Measurements from ENCODE around the gene LPAR5. TPM values are rescaled to one million over a fixed set of nuclear protein-coding genes. Genes with fewer than 3 reads are reported as not detected.

The LPAR5 gene
- polyA plus RNA-seq, 3 donors from 2014 or later: 9.6 to 36.1 (median 11.6) TPM

- peak overlapping the region; percentile 90 to 99 (median 93) for H3K4me3 Mint-ChIP-seq
- DNase-seq: no peak
- peaks cover 73 to 74% of the 10 kb centered on the region in 2 donors for H3K4me1 Mint-ChIP-seq
- H3K27ac Mint-ChIP-seq: peak overlapping the region; percentile 97 to 100 (median 99)
- peaks cover 3 to 12% (median 4%) of the 10 kb centered on the region in 3 donors for H3K27me3 Mint-ChIP-seq (ENCODE audit: low read depth in 3 of 3)
- H3K36me3 Mint-ChIP-seq: peaks cover 0 to 4% (median 0%) of the 10 kb centered on the region in 3 donors
- no peaks in the 10 kb centered on the region for H3K9me3 Mint-ChIP-seq
Observed at GRCh38 chr12:6630736-6631135, 5.0 kb downstream of the LPAR5 start.

- H3K36me3 Mint-ChIP-seq: peaks cover 0 to 4% (median 0%) of the 10 kb centered on the region in 3 donors
- H3K9me3 Mint-ChIP-seq: no peaks in the 10 kb centered on the region
- peak overlapping the region; percentile 78 to 92 (median 86) for H3K4me3 Mint-ChIP-seq
- peak; percentile 31 to 43 (median 33) for DNase-seq
- peaks cover 48 to 50% of the 10 kb centered on the region in 2 donors for H3K4me1 Mint-ChIP-seq
- H3K27me3 Mint-ChIP-seq (ENCODE audit: low read depth in 3 of 3): peaks cover 3 to 9% (median 4%) of the 10 kb centered on the region in 3 donors
- peak overlapping the region; percentile 70 to 93 (median 86) for H3K27ac Mint-ChIP-seq
Observed at GRCh38 chr12:6627616-6628015, 8.1 kb downstream of the LPAR5 start.

DNA sequence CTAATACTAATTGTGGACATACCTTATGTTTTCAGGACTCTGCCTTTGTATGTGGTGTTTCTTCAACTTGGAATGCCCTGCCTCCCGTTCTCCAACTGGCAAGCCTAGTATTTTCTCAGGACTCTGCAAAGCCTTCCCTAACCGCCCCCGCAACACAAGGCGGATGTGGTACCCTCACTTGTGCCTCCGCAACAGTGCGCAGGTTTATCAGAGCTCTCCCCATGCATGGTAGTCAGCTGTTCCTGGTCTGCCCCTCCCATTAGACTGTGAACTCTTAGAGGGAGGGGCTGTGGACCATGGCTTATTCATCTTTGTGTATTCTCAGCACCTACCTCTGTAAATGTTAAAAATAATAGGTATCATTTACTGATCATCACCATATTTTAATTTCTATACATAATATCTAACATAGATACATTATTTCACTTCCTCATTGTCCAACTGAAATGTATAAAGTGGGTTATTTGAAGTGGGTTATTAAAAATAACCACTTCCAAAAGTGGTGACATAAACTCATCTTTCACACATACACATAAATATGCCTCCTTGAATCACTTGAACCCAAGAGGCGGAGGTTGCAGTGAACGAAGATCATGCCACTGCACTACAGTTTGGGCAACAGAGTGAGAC lies 9.0 kb downstream of the LPAR5 start:
- DNase-seq: no peak
- H3K27me3 Mint-ChIP-seq (ENCODE audit: low read depth in 3 of 3): peaks cover 0 to 6% (median 3%) of the 10 kb centered on the region in 3 donors
- peak overlapping the region; percentile 53 to 92 (median 86) for H3K4me3 Mint-ChIP-seq
- peaks cover 40 to 41% of the 10 kb centered on the region in 2 donors for H3K4me1 Mint-ChIP-seq
- no peaks in the 10 kb centered on the region for H3K9me3 Mint-ChIP-seq
- H3K36me3 Mint-ChIP-seq: peaks cover 0 to 4% (median 0%) of the 10 kb centered on the region in 3 donors
- H3K27ac Mint-ChIP-seq: peak overlapping the region; percentile 47 to 89 (median 77)

GRCh38 chr12:6620885-6621274 lies 14.9 kb downstream of the LPAR5 start:
- peak overlapping the region in 3 of 5 donors; percentile 46 to 63 (median 51) for H3K4me3 Mint-ChIP-seq
- peaks cover 24 to 25% of the 10 kb centered on the region in 2 donors for H3K4me1 Mint-ChIP-seq
- no peaks in the 10 kb centered on the region for H3K9me3 Mint-ChIP-seq
- H3K27ac Mint-ChIP-seq: peak overlapping the region in 5 of 6 donors; percentile 28 to 80 (median 64)
- DNase-seq: no peak
- H3K27me3 Mint-ChIP-seq (ENCODE audit: low read depth in 3 of 3): peaks cover 0 to 10% (median 2%) of the 10 kb centered on the region in 3 donors
- peaks cover 5 to 10% (median 10%) of the 10 kb centered on the region in 3 donors for H3K36me3 Mint-ChIP-seq

- DNase-seq: peak; percentile 49 to 58 (median 52)
- H3K27ac Mint-ChIP-seq: no peak overlapping the region
- peaks cover 5 to 10% (median 10%) of the 10 kb centered on the region in 3 donors for H3K36me3 Mint-ChIP-seq
- H3K9me3 Mint-ChIP-seq: no peaks in the 10 kb centered on the region
- peaks cover 0 to 11% (median 2%) of the 10 kb centered on the region in 3 donors for H3K27me3 Mint-ChIP-seq (ENCODE audit: low read depth in 3 of 3)
- peaks cover 24 to 25% of the 10 kb centered on the region in 2 donors for H3K4me1 Mint-ChIP-seq
- H3K4me3 Mint-ChIP-seq: peak overlapping the region in 2 of 5 donors; percentile 46 to 63
Observed at GRCh38 chr12:6620137-6620884, 15.4 kb downstream of the LPAR5 start.

DNA sequence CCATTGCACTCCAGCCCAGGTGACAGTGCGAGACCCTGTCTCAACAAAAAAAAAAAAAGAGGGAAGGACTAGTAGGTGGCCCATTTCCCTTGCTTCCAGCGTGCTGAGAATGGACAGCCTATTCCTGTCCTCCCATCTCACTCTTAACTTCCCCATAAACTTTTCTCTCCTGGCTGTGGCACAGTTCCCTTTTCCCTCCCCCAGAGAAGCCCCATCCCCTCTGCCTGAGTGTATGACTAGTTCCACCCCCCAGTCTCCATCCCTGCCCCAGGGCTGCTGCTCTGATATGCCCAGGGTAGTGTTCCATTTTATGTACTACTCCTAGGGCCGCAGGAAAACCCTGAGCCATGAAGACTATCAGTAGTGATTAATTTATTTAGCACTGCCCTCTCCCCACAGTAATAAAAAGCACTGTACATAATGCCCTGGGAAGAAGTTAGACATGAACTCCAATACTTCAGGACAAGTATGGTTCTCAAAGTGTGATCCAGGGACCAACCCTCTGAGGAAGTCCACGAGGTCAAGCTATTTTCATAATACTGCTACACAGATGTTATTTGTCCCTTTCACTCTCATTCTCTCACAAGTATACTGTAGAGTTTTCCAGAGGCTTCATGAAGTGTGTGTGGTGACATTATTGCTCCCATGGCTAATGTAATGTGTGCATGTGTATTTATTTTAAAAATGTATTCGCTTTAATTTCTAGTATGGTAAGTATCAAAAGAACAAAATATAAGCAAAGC lies 17.1 kb downstream of the LPAR5 start:
- H3K4me1 Mint-ChIP-seq: peaks cover 34 to 36% of the 10 kb centered on the region in 2 donors

GRCh38 chr12:6615802-6616201 lies 20.0 kb downstream of the LPAR5 start:
- no peak overlapping the region for H3K4me3 Mint-ChIP-seq
- H3K27me3 Mint-ChIP-seq (ENCODE audit: low read depth in 3 of 3): peaks cover 7 to 19% (median 13%) of the 10 kb centered on the region in 3 donors
- peaks cover 5 to 10% (median 5%) of the 10 kb centered on the region in 3 donors for H3K36me3 Mint-ChIP-seq
- H3K9me3 Mint-ChIP-seq: no peaks in the 10 kb centered on the region
- peaks cover 49 to 54% of the 10 kb centered on the region in 2 donors for H3K4me1 Mint-ChIP-seq
- no peak for DNase-seq
- H3K27ac Mint-ChIP-seq: peak overlapping the region; percentile 54 to 90 (median 78)

More for the DNA sequence above, 17.1 kb downstream of the LPAR5 start:
- Mint-ChIP-seq H3K36me3 (peaks cover 5 to 10% (median 10%) of the 10 kb centered on the region in 3 donors), H3K4me3 (peak overlapping the region in 1 of 5 donors; percentile 12), H3K9me3 (no peaks in the 10 kb centered on the region), H3K27me3 (ENCODE audit: low read depth in 3 of 3) (peaks cover 3 to 14% (median 5%) of the 10 kb centered on the region in 3 donors), H3K27ac (peak overlapping the region; percentile 47 to 68 (median 56))
- no peak for DNase-seq

DNA sequence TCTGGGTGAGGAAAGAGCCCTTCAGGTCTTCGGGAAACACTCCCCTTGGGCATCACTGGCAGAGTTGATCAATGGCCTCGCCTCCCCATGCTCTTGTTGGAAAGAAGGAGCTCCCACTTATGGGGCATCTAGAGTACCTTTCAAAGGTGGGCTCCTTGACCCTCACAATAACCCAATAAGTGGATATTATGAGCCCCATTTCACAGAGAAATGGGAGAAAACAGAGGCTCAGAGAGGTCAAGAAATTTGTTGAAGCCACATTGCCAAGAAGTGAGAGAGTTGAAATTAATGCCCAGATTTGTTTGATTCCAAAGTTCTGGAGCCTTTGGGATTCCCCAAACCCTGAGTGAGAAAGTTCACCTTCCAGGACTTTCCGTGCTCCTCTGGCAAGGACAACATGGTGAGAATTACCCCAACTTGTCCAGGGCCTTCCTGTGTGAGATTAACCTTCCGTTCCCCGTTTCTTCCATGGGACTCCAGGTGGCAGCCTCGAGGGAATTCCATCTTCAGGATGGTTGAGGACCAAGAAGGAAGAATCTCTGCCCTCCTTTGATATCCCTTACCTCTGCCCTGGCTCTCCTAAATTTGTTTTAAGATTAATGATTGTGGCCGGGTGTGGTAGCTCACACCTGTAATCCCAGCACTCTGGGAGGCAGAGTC lies 21.1 kb downstream of the LPAR5 start:
- H3K9me3 Mint-ChIP-seq: no peaks in the 10 kb centered on the region
- H3K36me3 Mint-ChIP-seq: peaks cover 4 to 7% (median 5%) of the 10 kb centered on the region in 3 donors
- H3K27me3 Mint-ChIP-seq (ENCODE audit: low read depth in 3 of 3): peaks cover 7 to 21% (median 13%) of the 10 kb centered on the region in 3 donors
- no peak for DNase-seq
- H3K27ac Mint-ChIP-seq: peak overlapping the region; percentile 84 to 97 (median 91)
- peaks cover 48 to 54% of the 10 kb centered on the region in 2 donors for H3K4me1 Mint-ChIP-seq
- H3K4me3 Mint-ChIP-seq: peak overlapping the region in 4 of 5 donors; percentile 51 to 73 (median 59)

DNA sequence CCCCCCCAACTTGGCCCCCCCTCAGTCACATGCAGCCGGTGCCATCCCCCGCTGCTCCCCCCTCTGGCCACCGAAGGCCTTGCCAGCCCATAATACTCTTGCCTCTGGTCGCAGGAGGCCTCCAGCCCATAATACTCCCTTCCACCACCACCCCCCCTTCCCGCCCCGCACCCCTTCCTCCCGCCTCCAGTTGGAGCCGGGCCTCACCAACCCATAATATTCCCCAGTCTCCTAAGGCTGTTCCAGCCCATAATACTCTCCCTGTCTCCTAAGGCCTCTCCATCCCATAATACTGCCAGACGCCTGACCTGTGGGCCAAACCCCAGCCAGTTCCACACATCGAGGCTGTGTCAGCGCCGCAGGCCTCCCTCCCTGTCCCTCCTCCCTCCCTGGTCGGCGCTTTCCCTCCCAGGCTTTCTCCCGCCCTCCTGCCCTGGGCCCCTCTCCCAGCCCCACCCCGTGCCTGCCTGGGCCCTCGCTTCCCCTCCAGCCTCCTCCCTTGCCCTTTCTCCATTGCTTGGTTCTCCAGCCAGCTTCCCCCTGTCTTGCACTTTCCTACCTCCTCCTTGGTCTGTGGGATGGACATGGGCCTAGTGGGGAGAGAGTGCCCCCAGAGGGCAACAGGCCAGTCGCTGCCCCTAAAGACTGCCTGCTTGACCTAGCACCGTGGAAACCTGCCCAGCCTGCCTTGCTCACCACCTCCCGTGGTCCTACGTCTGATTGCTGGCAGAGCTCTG lies 21.8 kb downstream of the LPAR5 start:
- Mint-ChIP-seq H3K36me3 (peaks cover under 1 to 3% (median under 1%) of the 10 kb centered on the region in 3 donors), H3K4me1 (peaks cover 45 to 49% of the 10 kb centered on the region in 2 donors), H3K27me3 (ENCODE audit: low read depth in 3 of 3) (peaks cover 7 to 19% (median 13%) of the 10 kb centered on the region in 3 donors), H3K27ac (peak overlapping the region; percentile 84 to 97 (median 91)), H3K9me3 (no peaks in the 10 kb centered on the region), H3K4me3 (peak overlapping the region; percentile 51 to 73 (median 64))
- DNase-seq: peak; percentile 79 to 86 (median 84)

- Mint-ChIP-seq H3K36me3 (no peaks in the 10 kb centered on the region), H3K4me1 (peaks cover 44% of the 10 kb centered on the region in 2 donors), H3K9me3 (no peaks in the 10 kb centered on the region), H3K4me3 (peak overlapping the region; percentile 51 to 75 (median 72)), H3K27ac (peak overlapping the region; percentile 88 to 97 (median 91)), H3K27me3 (ENCODE audit: low read depth in 3 of 3) (peaks cover 7 to 19% (median 13%) of the 10 kb centered on the region in 3 donors)
- DNase-seq: peak; percentile 55 to 70 (median 59)
Observed at GRCh38 chr12:6613015-6613775, 22.6 kb downstream of the LPAR5 start.

DNA sequence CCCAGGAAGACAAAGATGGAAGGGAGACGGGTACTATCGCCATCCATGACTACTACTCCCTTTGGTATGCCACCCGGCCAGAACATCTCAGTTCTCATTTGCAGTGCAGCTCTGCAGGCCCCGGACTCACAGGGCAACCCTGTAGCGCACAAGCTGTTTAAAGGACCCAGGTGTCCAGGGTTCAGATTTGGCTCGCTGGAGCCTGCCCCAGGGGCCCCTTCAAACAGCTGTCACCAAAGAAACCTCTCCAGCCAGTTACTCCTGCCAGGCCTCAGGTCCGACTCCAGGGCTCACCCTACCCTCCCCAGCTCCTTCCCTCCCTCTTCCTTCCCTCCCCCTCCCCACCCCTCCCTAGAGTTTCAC lies 23.1 kb downstream of the LPAR5 start:
- Mint-ChIP-seq H3K4me3 (peak overlapping the region; percentile 51 to 72 (median 66)), H3K4me1 (peaks cover 38 to 40% of the 10 kb centered on the region in 2 donors), H3K36me3 (no peaks in the 10 kb centered on the region), H3K27me3 (ENCODE audit: low read depth in 3 of 3) (peaks cover 7 to 18% (median 11%) of the 10 kb centered on the region in 3 donors), H3K27ac (peak overlapping the region; percentile 88 to 97 (median 91)), H3K9me3 (no peaks in the 10 kb centered on the region)
- DNase-seq: no peak

DNA sequence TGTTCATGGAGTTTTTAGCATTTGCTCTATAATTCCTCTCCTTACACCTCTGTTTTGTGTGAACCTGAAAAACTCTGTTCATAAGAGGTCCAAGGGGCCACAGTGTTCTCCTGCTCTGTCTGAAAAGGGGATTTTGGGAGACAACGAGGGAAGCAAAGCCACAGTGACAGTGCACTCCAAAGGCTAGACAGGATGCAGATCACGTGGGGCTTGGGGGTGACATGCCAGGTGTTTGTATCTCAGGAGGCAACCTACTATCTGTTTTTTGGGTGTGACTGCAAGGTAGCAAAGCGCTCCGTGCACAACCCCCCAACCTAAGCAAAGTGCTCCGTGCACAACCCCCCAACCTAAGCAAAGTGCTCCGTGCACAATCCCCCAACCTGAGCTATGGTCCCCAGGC lies 23.5 kb downstream of the LPAR5 start:
- Mint-ChIP-seq H3K9me3 (no peaks in the 10 kb centered on the region), H3K27ac (peak overlapping the region; percentile 58 to 97 (median 90)), H3K4me3 (peak overlapping the region; percentile 39 to 66 (median 53)), H3K4me1 (peaks cover 36 to 38% of the 10 kb centered on the region in 2 donors), H3K36me3 (no peaks in the 10 kb centered on the region), H3K27me3 (ENCODE audit: low read depth in 3 of 3) (peaks cover 7 to 15% (median 11%) of the 10 kb centered on the region in 3 donors)
- no peak for DNase-seq

Measured in immature natural killer cell (primary cell).